HG03558 (cell line): Measurements from ENCODE around the gene DLGAP4.

Experiments
- ATAC-seq: cut with Tn5 transposase; IDR thresholded peaks from one replicate; pipeline ENCODE4 v1.9.1; 2021; ENCODE audit warnings: moderate number of reproducible peaks; ENCODE audit not compliant: unreplicated experiment; ENCODE audit errors: extremely low read depth

The DLGAP4 gene

DNA sequence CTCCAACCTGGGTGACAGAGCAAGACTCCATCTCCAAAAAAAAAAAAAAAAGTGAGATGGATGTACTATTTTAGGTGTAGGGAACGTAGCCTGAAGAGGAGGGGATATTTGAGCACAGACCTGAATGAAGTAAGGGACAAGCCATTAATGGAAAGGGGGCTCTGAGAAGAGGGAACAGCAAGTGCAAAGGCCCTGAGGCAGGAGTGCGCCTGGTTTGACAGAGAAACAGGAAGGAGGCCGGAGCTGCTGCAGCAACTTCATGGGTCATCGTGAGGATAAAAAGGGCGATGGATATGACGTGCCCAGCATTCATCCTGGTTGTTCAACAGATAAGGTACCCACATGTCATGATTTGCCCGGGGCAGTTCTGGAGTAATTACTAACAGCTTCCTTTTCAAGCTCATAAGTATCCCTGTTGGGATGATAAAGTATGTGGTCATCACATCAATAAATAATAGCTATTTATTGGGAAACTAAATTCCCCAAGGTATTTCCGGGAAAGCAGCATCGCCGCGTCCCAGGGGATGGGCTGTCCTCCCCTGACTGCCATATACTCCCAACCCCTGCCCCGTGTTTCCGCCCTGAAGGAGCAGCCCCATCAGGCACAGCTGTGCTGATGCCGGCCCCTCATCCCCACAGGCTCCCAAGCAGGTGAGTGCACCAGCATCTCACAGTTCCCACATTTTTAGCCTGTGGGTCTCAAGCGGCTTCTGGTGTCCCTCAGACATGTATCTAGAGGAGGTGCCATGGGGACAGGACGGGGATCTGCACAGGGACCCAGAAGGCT lies 43.4 kb downstream of the DLGAP4 start:
- no peak for ATAC-seq

GRCh38 chr20:36350439-36350838 lies 44.3 kb downstream of the DLGAP4 start:
- ATAC-seq, result no peak

GRCh38 chr20:36351937-36352336 lies 45.8 kb downstream of the DLGAP4 start:
- ATAC-seq, result no peak

DNA sequence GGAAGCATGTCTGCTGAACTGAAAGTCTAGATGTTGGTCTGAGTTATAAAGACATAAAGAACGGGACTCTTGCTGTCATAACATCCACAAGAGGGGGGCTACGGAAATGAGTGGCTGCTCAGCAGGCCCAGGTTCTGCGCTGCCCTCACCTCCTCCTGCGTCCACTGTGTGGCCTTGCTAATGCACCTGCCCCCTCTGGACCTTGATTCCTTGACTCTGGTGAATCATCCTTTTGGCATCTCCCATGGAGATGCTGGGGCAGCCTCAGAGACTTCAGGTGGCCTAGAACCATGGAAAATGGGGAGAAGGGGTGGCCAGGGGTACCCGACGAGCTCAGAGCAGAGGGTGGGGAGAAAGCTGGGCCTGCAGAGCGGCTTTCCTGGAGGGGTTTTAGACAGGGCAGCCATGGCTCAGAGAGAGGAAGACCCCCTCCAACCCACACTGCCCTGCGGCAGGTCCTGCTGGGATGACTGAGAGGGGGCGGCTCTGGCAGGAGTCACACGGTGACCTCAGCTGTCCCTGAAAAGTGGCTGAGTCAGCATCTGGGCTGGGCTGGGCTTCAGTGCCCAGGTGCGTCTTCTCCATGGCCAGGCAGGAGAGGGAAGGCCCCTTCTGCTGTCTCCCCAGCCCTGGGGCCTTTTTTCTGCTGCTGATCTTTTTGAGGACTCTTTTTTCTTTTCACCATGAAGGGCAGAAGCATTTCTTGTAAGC lies 46.9 kb downstream of the DLGAP4 start:
- ATAC-seq, result no peak

DNA sequence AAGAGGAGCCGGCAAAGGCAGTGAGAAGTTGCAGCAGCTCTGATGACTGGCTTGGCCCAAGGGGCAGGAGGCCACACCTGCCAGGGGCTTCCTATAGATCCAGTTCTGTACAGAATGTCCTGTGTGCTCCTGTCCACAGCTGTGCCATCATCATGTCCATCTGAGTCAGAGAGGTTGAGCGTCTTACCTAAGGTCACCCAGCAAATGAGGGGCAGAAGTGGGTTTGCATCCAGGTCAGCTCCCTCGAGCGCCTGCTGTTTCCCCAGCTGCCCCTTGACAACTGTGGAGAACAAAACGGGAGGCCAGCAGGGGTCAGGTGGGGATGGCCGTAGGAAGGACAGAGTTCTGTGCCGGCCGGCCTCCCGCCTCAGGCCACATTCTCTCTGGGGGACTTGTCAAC lies 47.6 kb downstream of the DLGAP4 start:
- no peak for ATAC-seq

- no peak for ATAC-seq
Measured at GRCh38 chr20:36355469-36356171, 49.5 kb downstream of the DLGAP4 start.

GRCh38 chr20:36359668-36360406 lies 53.7 kb downstream of the DLGAP4 start:
- ATAC-seq, result no peak

DNA sequence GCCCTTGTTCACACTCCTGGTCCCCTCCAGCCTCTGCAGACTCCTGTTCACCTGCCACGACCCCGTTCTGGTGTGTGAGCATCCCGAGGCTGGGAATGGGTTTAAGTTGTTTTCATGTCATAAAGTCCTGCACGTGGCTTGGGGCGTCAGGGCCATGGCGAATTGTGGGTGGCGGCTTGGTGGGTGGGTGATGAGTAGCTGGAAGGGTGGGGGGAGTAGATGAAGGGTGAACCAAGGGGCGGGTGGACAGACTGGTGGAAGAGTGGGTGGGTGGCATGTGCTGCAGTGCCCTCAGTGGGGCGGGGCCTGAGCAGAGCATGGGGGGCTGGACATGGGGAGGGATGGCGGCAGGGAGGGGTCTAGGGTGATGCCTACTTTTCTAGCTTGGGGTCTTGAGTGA lies 54.3 kb downstream of the DLGAP4 start:
- no peak for ATAC-seq

DNA sequence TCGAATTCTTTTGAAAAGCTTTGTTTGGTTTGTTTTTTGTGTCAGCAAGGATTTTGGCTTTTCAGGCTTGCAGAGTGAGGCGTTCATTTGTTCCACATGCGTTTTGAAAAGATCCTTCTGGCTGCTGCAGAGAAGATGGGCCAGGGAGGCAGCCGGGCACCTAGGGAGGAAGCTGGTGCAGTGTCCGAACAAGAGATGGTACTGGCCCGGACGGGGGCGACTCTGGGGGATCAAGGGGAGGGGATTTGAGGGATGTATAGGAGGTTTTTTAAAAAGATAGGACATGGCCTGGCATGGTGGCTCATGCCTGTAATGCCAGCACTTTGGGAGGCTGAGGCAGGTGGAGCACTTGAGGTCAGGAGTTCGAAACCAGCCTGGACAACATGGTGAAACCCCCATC lies 55.3 kb downstream of the DLGAP4 start:
- no peak for ATAC-seq

DNA sequence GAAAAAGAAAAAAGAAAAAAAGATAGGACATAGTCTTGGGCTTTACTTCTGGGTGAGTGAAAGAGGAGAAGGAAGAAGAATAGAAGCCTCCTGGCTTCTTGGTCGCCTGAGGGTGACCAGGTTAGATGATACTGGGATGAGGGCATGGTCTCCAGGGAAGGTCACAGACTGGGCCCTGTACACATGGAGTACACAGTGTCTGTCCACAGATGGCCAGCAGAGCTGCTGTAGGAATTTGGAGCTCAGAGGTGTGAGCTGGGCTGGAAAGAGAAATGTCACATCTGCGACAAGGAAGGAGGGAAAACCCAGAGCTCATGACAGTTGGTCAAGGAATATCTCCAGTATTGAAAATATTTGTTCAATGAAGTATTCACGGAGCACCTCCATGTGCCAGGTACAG lies 56.1 kb downstream of the DLGAP4 start:
- ATAC-seq, result no peak

GRCh38 chr20:36362978-36363713 lies 57.0 kb downstream of the DLGAP4 start:
- ATAC-seq, result no peak

- ATAC-seq, result no peak
Measured at GRCh38 chr20:36364506-36364905, 58.4 kb downstream of the DLGAP4 start.

DNA sequence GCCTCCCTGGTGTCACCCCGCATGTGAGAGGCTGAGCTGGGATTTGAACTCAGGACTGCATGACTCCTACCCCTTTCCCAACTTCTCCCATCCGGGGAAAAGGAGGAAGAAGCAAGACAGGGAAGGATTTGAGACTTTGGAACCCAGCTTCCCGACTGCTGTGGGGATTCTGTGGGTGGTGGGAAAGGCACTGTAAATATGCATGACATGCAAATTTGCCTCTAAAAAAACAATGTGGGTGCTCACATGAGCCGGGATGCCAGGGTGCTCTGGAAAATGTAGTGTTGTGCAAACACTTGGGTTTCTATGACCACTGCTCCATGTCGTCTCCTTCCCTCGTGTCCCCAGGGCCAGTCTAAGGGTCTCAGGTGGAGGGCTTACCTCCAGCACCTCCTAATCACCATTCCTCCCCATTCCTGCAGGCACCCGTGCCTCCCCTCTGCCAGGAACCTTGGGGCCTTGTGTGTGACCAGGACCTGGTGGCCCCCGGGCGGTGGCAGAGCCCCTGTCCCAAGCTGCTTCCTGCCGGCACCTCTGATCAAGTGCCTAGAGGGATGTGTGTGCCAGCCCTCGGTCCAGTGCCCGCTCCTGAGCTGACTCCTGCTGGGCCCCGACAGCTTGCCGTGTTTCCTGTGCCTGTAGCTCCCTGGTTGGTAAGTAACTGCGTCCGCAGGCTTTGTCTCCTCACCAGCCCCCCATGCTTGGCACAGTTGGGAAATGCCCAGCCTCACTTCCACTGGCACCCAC lies 60.7 kb downstream of the DLGAP4 start:
- no peak for ATAC-seq

- no peak for ATAC-seq
Measured at GRCh38 chr20:36367370-36367745, 61.2 kb downstream of the DLGAP4 start.

DNA sequence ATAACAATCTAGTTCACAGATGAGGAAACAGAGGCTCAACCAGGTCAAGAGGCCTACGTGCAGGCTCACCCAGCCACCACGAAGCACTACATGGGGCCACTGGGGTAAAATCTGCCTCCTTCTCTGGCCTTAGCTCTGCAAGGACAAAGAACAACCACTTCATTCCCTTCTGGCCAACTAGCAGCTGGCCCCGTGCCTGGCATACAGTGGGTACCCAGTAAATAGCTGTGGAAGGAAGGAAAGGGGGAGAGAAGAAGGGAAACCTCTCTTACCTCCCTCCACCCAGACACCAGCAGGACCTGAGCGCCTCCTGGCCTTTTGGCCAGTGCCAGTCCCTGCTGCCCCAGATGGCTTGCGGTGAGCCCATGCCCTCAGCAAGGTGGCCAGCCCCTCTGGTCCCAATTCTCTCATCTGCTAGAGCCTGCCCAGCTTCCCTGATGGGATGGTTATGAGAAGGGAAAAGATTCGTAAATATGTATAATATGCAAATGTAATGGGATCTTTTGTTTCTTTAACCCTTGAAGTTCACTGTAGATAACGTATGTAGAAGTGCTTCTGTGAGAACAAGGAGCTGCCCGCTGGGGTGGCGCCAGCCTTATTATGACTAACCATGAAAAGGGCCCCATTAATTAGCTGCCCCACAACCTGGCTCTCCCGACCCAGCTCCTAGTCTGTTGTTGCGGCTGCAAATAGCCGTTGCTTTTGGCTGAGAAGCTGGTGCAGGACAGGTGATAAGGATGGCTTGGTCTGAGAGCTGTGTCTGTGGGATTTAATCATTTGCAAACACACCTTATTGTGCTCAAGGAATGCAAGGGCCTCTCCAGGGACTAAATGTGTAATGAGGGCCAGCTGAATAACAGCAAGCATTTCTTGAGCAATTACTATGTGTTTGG lies 62.0 kb downstream of the DLGAP4 start:
- ATAC-seq, result no peak

DNA sequence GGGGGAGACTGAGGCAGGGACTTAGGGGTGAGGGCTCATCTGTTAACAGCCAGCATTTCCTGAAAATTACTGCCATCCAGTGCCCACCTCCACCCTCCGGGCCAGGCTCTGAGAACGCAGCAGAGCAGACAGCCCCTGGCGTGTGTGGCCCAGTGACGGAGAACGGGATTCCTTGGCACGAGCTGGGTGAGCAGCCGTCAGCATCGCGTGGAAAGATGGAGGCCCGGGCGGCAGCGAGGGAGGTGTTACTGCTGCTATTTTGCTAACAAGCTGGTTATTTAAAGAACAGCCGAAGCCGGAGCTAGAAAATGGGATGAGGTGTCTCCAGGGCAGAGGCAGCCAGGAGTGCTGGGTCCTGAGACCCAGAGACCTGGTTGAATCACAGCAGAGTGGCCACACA lies 62.7 kb downstream of the DLGAP4 start:
- ATAC-seq, result no peak

- ATAC-seq, result no peak
Measured at GRCh38 chr20:36369739-36370138, 63.6 kb downstream of the DLGAP4 start.
